GM12865 (cell line): Measurements from ENCODE around the gene LMF2.

Experiments
- DNase-seq: peaks from one replicate; pipeline ENCODE4 v3.0.0; 2010; ENCODE audit warnings: low read depth
- H3K4me3 ChIP-seq: 2 replicates; pipeline ENCODE4 v1.5.1; 2011; ENCODE audit warnings: mild to moderate bottlenecking, low read depth, low read length, control low read depth
- CTCF ChIP-seq: IDR thresholded peaks from 2 replicates; pipeline ENCODE4 v1.5.1; 2011; ENCODE audit warnings: low read length, control low read depth, low read depth, inconsistent platforms; ENCODE audit not compliant: insufficient read depth; ENCODE audit errors: missing control alignments

The LMF2 gene

GRCh38 chr22:50464451-50464850 lies 43.1 kb downstream of the LMF2 start:
- H3K4me3 ChIP-seq, result no peak overlapping the region
- TF ChIP-seq CTCF, result no peak
- DNase-seq, result no peak

- DNase-seq, result no peak
These were observed 44.2 kb downstream of the LMF2 start for GRCh38 chr22:50463188-50463900.

GRCh38 chr22:50461979-50462540 lies 45.4 kb downstream of the LMF2 start:
- no peak for TF ChIP-seq CTCF
- H3K4me3 ChIP-seq, result no peak overlapping the region
- DNase-seq, result no peak

More at GRCh38 chr22:50463188-50463900, 44.2 kb downstream of the LMF2 start:
- no peak overlapping the region for H3K4me3 ChIP-seq
- no peak for TF ChIP-seq CTCF

- DNase-seq, result no peak
- no peak overlapping the region for H3K4me3 ChIP-seq
- no peak for TF ChIP-seq CTCF
These were observed 46.0 kb downstream of the LMF2 start for GRCh38 chr22:50461536-50461935.

GRCh38 chr22:50460938-50461337 lies 46.6 kb downstream of the LMF2 start:
- no peak overlapping the region for H3K4me3 ChIP-seq
- TF ChIP-seq CTCF, result no peak
- no peak for DNase-seq

GRCh38 chr22:50459496-50460140 lies 47.9 kb downstream of the LMF2 start:
- DNase-seq, result no peak
- no peak for TF ChIP-seq CTCF

GRCh38 chr22:50459016-50459415 lies 48.5 kb downstream of the LMF2 start:
- no peak for TF ChIP-seq CTCF
- DNase-seq, result no peak
- H3K4me3 ChIP-seq, result no peak overlapping the region

More at GRCh38 chr22:50459496-50460140, 47.9 kb downstream of the LMF2 start:
- H3K4me3 ChIP-seq, result no peak overlapping the region
